Measurements from ENCODE around the gene PHGDH.

DNA sequence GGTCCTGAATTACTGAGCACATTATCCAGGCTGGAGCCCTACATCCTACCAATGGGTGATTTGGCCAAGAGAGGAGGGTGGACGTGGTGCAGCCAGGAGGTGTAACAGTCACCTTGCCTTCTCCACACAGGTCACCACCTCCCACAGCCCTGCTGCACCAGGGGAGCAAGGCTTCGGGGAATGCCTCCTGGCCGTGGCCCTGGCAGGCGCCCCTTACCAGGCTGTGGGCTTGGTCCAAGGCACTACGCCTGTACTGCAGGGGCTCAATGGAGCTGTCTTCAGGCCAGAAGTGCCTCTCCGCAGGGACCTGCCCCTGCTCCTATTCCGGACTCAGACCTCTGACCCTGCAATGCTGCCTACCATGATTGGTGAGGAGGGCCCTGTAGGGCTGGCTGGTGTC, 30.9 kb downstream of the PHGDH start:
- TF ChIP-seq, protein P1, sequence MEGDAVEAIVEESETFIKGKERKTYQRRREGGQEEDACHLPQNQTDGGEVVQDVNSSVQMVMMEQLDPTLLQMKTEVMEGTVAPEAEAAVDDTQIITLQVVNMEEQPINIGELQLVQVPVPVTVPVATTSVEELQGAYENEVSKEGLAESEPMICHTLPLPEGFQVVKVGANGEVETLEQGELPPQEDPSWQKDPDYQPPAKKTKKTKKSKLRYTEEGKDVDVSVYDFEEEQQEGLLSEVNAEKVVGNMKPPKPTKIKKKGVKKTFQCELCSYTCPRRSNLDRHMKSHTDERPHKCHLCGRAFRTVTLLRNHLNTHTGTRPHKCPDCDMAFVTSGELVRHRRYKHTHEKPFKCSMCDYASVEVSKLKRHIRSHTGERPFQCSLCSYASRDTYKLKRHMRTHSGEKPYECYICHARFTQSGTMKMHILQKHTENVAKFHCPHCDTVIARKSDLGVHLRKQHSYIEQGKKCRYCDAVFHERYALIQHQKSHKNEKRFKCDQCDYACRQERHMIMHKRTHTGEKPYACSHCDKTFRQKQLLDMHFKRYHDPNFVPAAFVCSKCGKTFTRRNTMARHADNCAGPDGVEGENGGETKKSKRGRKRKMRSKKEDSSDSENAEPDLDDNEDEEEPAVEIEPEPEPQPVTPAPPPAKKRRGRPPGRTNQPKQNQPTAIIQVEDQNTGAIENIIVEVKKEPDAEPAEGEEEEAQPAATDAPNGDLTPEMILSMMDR (IDR thresholded peaks at IDR 0.05; ENCODE audit: low read depth, low read length): no peak
- TF ChIP-seq EZH2phosphoT487 (IDR thresholded peaks at IDR 0.05; ENCODE audit: low read depth): no peak

All from OCI-LY3 (cell line).